Head of caudate nucleus (tissue), 42 donors: ENCODE data around the gene RICTOR.
"Not testable (repeated sequence)": the region's sequence is repeated elsewhere in the genome, so short reads cannot be mapped to it uniquely, and the experiment has no call there.

Source experiments
- DNase-seq, 42 donors: peaks; one replicate each; pipeline versions ENCODE4 v3.0.0 to v3.0.0-alpha.2; 2020 to 2021; ENCODE audit warnings: mixed read lengths in 7 of 42
- intact Hi-C: fragments of 100-400 bp; cut with DNase I; formaldehyde crosslinking; loops from one replicate; pipeline ENCODE4 v1.15.0; 2022

The RICTOR gene

DNA sequence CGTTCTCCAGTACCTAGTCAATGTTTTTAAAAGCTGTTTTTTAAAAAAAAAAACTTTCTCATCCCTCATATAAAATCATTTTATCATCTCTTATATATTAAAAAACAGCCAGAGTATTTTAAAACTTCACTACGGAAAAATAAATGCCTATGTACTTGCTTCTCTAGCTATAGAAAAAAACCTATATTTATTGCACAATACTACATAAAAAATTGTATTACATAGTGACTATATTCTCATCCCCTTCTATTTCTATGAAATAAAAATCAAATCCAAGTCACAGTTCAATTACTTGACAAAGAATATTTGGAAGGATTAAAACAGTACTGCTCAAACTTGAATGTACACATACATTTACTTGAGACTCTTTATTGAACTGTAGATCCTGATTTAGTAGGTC lies 56.7 kb downstream of the RICTOR start:
- intact Hi-C loops: no loop called here

GRCh38 chr5:39016587-39017275 lies 57.5 kb downstream of the RICTOR start:
- no peak for DNase-seq
- intact Hi-C loops: no loop called here

More for the DNA sequence above, 56.7 kb downstream of the RICTOR start:
- no peak for DNase-seq

DNA sequence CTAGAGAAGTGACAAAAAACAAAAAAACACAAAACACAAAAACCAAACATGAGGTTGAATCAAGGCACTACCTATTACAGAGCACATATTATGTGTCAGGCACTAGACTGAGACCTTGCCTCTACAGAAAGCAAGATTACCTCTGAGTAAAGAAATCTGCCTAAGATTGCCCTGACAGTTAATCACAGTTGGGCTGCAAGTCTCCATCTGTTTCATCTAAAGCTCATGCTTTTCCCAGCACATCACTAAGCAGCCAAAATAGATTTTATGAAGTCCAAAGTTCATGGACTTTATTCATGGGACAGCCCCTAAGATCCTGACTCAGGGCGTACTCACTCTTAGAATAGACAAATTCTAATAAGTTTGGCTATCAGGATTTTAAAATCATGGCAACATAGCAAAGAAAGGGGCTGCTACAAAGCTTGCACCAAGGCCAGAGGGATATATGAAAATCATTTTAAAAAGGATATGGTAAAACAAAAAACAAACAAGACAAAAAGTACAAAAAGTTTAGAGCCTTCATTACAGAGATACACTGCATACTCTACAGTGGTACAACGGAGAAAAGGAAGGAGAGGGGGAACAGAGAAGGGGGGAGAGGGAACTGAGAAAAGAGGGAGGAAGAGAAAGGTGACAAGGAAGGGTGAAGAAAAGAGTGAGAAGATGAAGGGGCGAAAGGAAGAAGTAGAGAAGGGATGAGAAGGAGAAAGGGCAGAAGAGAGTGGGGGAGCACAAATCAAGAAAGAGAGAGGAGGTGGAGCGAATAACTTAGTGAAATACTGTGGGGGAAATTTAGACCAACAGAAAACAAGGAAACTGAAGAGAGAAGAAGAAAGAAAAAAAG lies 58.2 kb downstream of the RICTOR start:
- no peak for DNase-seq
- intact Hi-C loops: no loop called here

DNA sequence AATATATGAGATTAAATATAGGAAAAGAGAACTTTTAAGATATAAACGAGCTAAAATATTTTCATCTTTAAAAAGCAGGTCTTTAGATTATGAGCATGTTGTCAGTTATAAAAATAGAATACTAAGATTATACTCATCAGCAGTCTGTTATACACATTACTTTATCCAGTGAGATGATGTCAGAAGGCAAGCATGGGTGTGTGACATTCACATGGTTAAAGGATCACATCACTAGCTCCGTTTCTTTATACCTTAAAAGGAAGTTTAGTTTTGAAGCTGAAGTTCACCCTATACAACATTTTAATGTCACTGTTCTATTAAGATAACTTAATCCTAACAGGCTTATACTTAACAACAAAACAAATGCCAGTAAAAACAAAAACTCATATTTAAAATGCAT lies 59.6 kb downstream of the RICTOR start:
- intact Hi-C loops: no loop called here
- no peak for DNase-seq

GRCh38 chr5:39013938-39014337 lies 60.3 kb downstream of the RICTOR start:
- intact Hi-C loops: no loop called here
- DNase-seq: no peak

DNA sequence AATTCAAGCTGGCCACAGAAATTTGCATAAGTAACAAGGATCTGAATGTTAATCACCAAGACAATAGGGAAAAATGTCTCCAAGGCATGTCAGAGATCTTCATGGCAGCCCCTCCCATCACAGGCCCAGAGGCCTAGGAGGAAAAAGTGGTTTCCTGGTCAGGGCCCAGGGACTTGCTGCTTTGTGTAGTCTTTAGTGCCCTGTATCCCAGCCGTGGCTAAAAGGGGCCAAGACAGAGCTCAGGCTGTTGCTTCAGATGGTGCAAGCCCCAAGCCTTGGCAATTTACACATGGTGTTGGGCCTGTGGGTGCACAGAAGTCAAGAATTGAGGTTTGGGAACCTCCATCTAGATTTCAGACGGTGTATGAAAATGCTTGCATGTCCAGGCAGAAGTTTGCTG lies 63.2 kb downstream of the RICTOR start:
- DNase-seq, intact Hi-C loops: not testable (repeated sequence)

DNA sequence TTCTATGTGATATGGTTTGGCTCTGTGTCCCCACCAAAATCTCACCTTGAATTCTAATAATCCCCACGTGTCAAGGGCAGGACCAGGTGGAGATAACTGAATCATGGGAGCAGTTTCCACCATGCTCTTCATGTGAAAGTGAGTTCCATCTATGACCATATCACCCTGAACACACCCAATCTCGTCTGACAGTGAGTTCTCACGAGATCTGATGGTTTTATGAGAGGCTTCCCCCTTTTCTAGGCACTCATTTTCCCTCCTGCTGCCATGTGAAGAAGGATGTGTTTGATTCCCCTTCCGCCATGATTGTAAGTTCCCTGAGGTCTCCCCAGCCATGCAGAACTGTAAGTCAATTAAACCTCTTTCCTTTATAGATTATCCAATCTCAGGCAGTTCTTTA lies 64.2 kb downstream of the RICTOR start:
- DNase-seq: no peak
- intact Hi-C loops: no loop called here

DNA sequence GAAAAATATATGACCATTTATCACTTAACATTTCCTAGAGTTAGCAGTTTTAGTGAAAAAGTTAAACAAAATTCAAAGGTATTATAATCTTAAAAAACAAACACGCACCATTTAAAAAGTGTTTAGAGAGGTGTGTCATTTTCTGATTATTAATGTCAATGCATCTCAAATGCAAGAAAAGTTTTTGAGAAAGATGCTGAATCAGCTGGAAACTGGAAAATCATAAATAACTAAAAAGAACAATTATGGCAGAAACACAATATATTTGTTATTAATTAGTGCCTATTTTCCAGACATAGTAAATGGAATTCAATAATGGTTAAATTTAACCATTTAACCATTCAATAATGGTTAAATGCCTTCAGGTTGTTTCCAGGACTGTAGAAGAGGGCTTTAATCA lies 64.9 kb downstream of the RICTOR start:
- intact Hi-C loops: no loop called here
- DNase-seq: no peak

DNA sequence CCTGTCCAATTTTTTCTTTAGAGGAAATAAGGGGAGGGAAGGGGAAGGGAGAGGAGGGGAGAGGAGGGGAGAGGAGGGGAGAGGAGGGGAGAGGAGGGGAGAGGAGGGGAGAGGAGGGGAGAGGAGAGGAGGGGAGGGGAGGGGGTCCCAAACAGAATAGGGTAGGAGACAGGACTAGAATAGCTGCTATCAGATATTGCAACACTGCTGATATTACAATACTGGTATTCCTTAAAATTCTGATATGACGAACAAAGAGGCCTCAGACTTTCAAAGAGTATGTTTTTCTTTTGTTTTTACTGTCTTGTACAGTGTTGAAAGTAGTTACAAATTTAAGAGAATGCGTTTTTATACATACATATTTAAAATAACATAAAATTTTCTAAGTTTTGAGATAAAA lies 67.5 kb downstream of the RICTOR start:
- intact Hi-C loops: no loop called here
- no peak for DNase-seq

GRCh38 chr5:39005566-39006232 lies 68.5 kb downstream of the RICTOR start:
- intact Hi-C loops: no loop called here
- no peak for DNase-seq

DNA sequence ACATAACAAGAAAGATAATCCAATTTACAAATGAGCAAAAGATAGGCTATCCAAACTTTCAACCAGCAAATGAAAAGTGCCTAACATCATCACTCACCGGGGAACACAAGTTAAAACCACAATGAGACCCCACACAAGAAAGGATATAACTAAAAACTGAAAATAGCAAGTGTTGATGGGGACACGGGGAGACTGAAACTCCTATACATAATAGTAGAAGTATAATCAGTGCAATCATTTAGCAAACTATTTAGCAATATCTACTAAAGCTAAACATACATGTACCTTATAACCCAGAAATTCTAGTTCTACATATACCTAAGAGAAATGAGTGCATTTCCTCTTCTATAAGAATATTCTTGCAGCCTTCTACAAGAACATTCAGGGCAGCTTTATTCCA lies 72.5 kb downstream of the RICTOR start:
- DNase-seq: no peak
- intact Hi-C loops: no loop called here

DNA sequence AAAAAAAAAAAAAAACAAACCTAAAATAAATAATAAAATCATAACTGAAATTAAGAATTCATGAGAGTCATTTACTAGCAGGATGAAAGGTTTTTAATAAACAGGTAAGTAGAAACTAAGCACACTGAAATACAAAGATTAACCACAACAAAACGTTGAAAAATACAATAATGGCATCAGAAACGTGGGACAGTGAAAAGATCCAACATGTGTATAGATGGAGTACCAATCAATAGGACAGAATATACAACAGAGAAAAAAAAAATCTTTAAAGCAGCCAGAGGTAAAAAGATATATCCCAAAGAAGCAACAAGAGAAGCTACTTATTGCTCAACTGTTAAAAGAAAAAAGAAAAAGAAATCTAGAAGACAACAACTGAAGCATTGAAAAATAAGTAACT lies 75.2 kb downstream of the RICTOR start:
- no peak for DNase-seq
- intact Hi-C loops: no loop called here

DNA sequence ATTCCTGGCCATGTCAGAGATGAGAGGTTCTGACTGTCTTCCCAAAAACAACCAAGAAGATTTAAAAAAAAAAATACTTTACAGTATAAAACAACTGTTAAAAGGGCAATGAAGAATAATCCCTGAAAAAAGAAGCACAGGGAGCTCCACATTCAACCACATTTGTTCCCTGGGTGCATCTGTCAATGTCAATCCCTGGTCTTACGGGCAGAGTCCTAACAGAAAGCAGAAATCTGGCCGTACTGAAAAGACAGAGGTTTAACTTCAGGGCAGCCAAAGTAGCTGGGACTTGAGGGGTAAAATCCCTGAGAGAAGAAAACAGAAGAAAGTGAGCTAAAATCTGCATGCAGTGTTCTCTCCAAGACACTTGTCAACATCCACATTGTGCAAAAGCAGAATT lies 76.6 kb downstream of the RICTOR start:
- DNase-seq: no peak
- intact Hi-C loops: no loop called here

DNA sequence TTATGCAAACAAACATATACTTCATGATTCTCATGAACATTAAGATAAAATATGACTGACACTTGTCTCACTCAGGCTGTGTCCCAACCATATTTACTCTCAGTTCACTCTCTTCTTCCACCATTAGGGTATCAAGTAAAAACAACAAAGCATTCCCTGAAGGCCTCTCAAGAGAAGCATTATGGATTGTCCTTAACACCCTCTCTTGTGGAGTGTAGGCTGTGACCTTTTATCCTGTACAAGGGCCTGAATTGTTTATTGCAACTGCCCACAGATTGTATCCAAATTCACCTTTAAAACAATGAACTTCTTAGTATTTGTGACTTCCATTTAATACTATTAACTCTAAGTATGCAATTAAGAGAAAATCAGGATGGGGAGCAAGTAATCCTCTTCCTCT lies 78.1 kb downstream of the RICTOR start:
- intact Hi-C loops: no loop called here
- DNase-seq: no peak

GRCh38 chr5:38994324-38994927 lies 79.8 kb downstream of the RICTOR start:
- intact Hi-C loops: loop anchor here (5.0 kb wide), 1 partner anchor 78 kb away; the partner anchor contains the start of gene RICTOR
- peak in 19 of 42 donors; percentile 13 to 75 (median 41) for DNase-seq

- DNase-seq: not testable (repeated sequence)
- intact Hi-C loops: loop anchor here (5.0 kb wide), 1 partner anchor 82 kb away; the partner anchor contains the start of gene RICTOR
These were observed 84.1 kb downstream of the RICTOR start for GRCh38 chr5:38989974-38990719.

DNA sequence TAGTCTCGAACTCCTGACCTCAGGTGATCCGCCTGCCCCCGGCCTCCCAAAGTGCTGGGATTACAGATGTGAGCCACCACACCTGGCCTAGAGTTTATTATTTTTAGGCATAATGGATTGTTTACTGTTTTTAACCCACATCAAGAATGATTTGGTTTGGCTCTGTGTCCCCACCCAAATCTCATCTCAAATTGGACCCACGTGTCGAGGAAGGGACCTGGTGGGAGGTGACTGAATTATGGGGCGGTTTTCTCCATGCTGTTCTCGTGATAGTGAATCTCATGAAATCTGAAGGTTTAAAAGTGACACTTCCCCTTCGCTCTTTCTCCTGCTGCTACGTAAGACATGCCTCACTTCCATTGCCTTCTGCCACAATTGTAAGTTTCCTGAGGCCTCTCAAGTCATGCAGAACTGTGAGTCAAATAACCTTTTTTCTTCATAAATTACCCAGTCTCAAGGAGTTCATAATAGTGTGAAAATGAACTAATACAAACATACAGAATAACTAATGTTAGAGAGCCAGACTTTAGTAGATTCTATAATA lies 88.2 kb downstream of the RICTOR start:
- DNase-seq: no peak

GRCh38 chr5:38979535-38979934 lies 94.7 kb downstream of the RICTOR start:
- DNase-seq: no peak
- intact Hi-C loops: no loop called here

More for the DNA sequence above, 88.2 kb downstream of the RICTOR start:
- intact Hi-C loops: no loop called here

DNA sequence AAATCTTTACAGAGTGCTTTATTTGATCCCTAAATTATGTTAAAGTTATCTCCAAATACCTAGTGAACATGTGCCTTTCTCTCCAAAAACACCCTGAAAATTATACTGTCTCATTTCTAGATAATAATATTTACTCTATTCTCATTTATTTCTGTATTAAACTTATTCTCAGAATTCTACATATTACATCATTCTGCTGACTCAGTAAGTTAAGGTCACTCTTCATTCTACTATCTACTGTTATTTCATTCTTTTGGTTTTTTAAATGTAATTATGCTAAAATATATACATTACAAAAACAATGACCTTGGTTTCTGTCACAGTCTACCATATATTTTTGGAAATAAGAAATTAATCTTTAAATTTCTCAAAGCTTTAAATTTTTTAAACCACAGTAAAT lies 96.2 kb downstream of the RICTOR start:
- no peak for DNase-seq
- intact Hi-C loops: no loop called here
